Heart left ventricle (tissue), 13 donors: ENCODE data around the gene LARP1.

Experiments
- POLR2A ChIP-seq, 2 donors: fragments of 450-650 bp; IDR thresholded peaks; one replicate each; pipeline ENCODE4 v1.6.1; 2017; ENCODE audit warnings: antibody characterized with exemption in 2 of 2, mild to moderate bottlenecking in 2 of 2, moderate library complexity in 2 of 2
- TF ChIP-seq, protein P1 (sequence below), 12 donors: fragments of 200-600 bp; sonication (generic) in 4 of 12; IDR thresholded peaks; one replicate each; pipeline versions ENCODE4 v1.5.0 to v1.8.0; 2018 to 2022; ENCODE audit warnings: antibody characterized with exemption in 12 of 12, mild to moderate bottlenecking in 5 of 12
- donor health status: ischemic (EF 13 %, LVEDD 7.1; RV severe dilation, severe dysfunction).
- donor health status: DM: no; HTN: yes; CAD: no.
- donor health status: DM: no; HTN: no; CAD: no.
- donor health status: ischemic (EF 25% LVEDD 6.9; RV normal size, moderate dysfunction).
- donor health status: ischemic (EF 25% LVEDD 5.7; RV mildly dilated, moderate dysfunction).
- donor health status: ischemic (EF 35%, LVEDD 5.7; RV mildly dilated, moderate dysfunction).
- donor health status: nonischemic (EF 11% LVEDD 7.7; RV severe dilation, severe dysfunction).
- donor health status: DM: yes; HTN: yes; CAD: no.
- donor health status: PGD.
- donor health status: ischemic (EF 29% LVEDD 5.4; RV normal size, mild dysfunction).
- donor health status: nonischemic (EF 23%, LVEDD 6.1; RV moderate dilation, normal function).

DNA sequence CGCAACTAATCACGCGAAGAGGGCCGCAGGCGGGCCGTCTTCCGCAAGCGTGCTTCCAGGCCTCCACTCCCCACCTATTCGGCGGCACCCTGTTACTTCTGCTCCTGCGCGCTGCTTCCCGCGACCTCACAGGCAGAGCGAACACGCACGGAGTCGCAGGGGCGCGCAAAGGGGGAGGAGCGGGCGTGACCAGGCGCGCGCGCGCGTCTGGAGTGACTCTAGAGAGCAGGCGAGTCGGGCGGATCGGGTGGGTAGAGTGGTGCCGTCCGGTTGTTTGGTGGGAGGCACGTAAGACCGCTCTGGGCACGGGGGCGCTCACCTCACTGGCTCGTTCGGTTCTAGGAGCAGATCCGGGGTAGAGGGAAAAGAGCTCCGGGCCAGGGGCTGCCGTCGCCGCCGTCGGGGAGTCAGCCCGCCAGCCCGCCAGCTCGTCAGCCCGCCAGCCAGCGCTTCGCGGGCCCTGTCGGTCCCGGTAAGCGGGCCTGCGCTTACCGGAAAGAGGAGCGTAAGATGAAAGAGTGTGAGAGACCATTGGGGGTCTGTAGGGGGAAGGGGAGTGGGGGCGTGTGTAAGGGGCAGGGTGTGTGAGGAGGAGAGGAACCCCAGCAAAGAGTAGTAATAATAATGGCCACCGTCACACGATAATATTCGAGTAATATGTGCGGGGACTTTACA, 103.3 kb downstream of the LARP1 start, which contains the start of gene CNOT8:
- TF ChIP-seq, protein P1, sequence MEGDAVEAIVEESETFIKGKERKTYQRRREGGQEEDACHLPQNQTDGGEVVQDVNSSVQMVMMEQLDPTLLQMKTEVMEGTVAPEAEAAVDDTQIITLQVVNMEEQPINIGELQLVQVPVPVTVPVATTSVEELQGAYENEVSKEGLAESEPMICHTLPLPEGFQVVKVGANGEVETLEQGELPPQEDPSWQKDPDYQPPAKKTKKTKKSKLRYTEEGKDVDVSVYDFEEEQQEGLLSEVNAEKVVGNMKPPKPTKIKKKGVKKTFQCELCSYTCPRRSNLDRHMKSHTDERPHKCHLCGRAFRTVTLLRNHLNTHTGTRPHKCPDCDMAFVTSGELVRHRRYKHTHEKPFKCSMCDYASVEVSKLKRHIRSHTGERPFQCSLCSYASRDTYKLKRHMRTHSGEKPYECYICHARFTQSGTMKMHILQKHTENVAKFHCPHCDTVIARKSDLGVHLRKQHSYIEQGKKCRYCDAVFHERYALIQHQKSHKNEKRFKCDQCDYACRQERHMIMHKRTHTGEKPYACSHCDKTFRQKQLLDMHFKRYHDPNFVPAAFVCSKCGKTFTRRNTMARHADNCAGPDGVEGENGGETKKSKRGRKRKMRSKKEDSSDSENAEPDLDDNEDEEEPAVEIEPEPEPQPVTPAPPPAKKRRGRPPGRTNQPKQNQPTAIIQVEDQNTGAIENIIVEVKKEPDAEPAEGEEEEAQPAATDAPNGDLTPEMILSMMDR (IDR thresholded peaks at IDR 0.05) = no peak
- TF ChIP-seq POLR2A (IDR thresholded peaks at IDR 0.05) = peak in 1 of 2 donors; percentile 94
